ENCODE measurements around the gene EIF6.
"Not testable (repeated sequence)": the region's sequence is repeated elsewhere in the genome, so short reads cannot be mapped to it uniquely, and the experiment has no call there.

The EIF6 gene

GRCh38 chr20:35254448-35254999, 30.0 kb downstream of the EIF6 start:
- no peak for DNase-seq

GRCh38 chr20:35253010-35253409, 31.6 kb downstream of the EIF6 start:
- no peak for DNase-seq

- not testable (repeated sequence) for DNase-seq
Measured at GRCh38 chr20:35252598-35252997, 32.0 kb downstream of the EIF6 start.

- DNase-seq, result peak; percentile 32
Measured at GRCh38 chr20:35252037-35252461, 32.5 kb downstream of the EIF6 start.

GRCh38 chr20:35251613-35251940, 33.0 kb downstream of the EIF6 start:
- DNase-seq, result no peak

- DNase-seq, result no peak
Measured at GRCh38 chr20:35248641-35249475, 35.7 kb downstream of the EIF6 start.

- DNase-seq, result no peak
Measured at GRCh38 chr20:35246723-35247122, 37.8 kb downstream of the EIF6 start.

- no peak for DNase-seq
Measured at GRCh38 chr20:35243986-35244385, 40.6 kb downstream of the EIF6 start.

- DNase-seq, result no peak
Measured at GRCh38 chr20:35243317-35243716, 41.3 kb downstream of the EIF6 start.

- DNase-seq, result no peak
Measured at GRCh38 chr20:35240811-35241293, 43.7 kb downstream of the EIF6 start.

GRCh38 chr20:35240083-35240810, 44.3 kb downstream of the EIF6 start:
- no peak for DNase-seq

GRCh38 chr20:35238735-35239134, 45.8 kb downstream of the EIF6 start:
- no peak for DNase-seq

GRCh38 chr20:35238170-35238569, 46.4 kb downstream of the EIF6 start:
- no peak for DNase-seq

- no peak for DNase-seq
Measured at GRCh38 chr20:35237486-35237885, 47.1 kb downstream of the EIF6 start.

GRCh38 chr20:35235881-35236280, 48.7 kb downstream of the EIF6 start:
- no peak for DNase-seq

- DNase-seq, result no peak
Measured at GRCh38 chr20:35232575-35232974, 52.0 kb downstream of the EIF6 start.

All from CD4-positive, alpha-beta T cell treated with Interleukin-17A for 4 hours (primary cell).